IMR-90 (cell line): ENCODE results near the gene ITK. TPM values are rescaled to one million over a fixed set of nuclear protein-coding genes. Genes with fewer than 3 reads are reported as not detected.

Experiments
- ATAC-seq: fragments of 200-7000 bp; cut with Tn5 transposase; 2 replicates; pipeline ENCODE4 v1.9.1; 2020; ENCODE audit warnings: low read depth, mild to moderate bottlenecking, moderate library complexity
- BruUV-seq: library from RNA; stranded (reverse); fragments of 400-500 nt; replicated peaks from 2 replicates; lab custom pipeline; 2021; lab: Mats Ljungman, UMichigan
- CTCF ChIA-PET: fragments of 300-600 bp; formaldehyde crosslinking; extraction: SDS; loops from one replicate; lab custom pipeline; 2021; ENCODE audit warnings: antibody characterized with exemption; lab: Yijun Ruan, JAX
- POLR2A ChIA-PET: fragments of 300-600 bp; sonication (Branson Sonifier 250); formaldehyde crosslinking; loops from one replicate; lab custom pipeline; 2022; ENCODE audit warnings: antibody characterized with exemption; ENCODE audit not compliant: unreplicated experiment; lab: Charles Lee
- DNase-seq: peaks from one replicate; pipeline ENCODE4 v3.0.0; 2013
- H2AFZ ChIP-seq: replicated peaks from 2 replicates; pipeline ENCODE3; 2013; ENCODE audit warnings: low read length, mild to moderate bottlenecking; ENCODE audit not compliant: poor library complexity
- H2AK5ac ChIP-seq: 2 replicates; pipeline ENCODE4 v1.6.1; 2013; ENCODE audit warnings: low read depth, low read length, inconsistent platforms
- H2AK9ac ChIP-seq: replicated peaks from 2 replicates; pipeline ENCODE3; 2013; ENCODE audit warnings: mild to moderate bottlenecking, low read depth, low read length, moderate library complexity; ENCODE audit not compliant: poor library complexity
- H2BK120ac ChIP-seq: 2 replicates; pipeline ENCODE4 v1.6.1; 2013; ENCODE audit warnings: low read depth, low read length, inconsistent platforms
- H2BK15ac ChIP-seq: 3 replicates; pipeline ENCODE4 v1.6.1; 2013; ENCODE audit warnings: low read depth, low read length, inconsistent platforms
- H2BK20ac ChIP-seq: 2 replicates; pipeline ENCODE4 v1.6.1; 2013; ENCODE audit warnings: low read depth, mild to moderate bottlenecking, inconsistent platforms, low read length, moderate library complexity
- H2BK5ac ChIP-seq: 2 replicates; pipeline ENCODE4 v1.6.1; 2013; ENCODE audit warnings: mild to moderate bottlenecking, low read depth, low read length, inconsistent platforms; ENCODE audit not compliant: poor library complexity, severe bottlenecking
- H3K14ac ChIP-seq: replicated peaks from 2 replicates; pipeline ENCODE4 v1.6.1; 2013; ENCODE audit warnings: low read depth, low read length, inconsistent platforms
- H3K18ac ChIP-seq: 2 replicates; pipeline ENCODE4 v1.6.1; 2013; ENCODE audit warnings: low read depth, low read length, control low read depth
- H3K23ac ChIP-seq: 2 replicates; pipeline ENCODE4 v1.6.1; 2013; ENCODE audit warnings: low read depth, low read length, inconsistent platforms
- H3K27ac ChIP-seq: 2 replicates; pipeline ENCODE4 v1.5.1; 2013; ENCODE audit warnings: mild to moderate bottlenecking, control low read depth, low read length; ENCODE audit not compliant: insufficient read depth
- H3K27me3 ChIP-seq: 2 replicates; pipeline ENCODE4 v1.6.1; 2013; ENCODE audit warnings: low read length; ENCODE audit not compliant: control insufficient read depth, insufficient read depth
- H3K36me3 ChIP-seq: 2 replicates; pipeline ENCODE4 v1.6.1; 2013; ENCODE audit warnings: low read length, mixed read lengths; ENCODE audit not compliant: control insufficient read depth, insufficient read depth
- H3K4ac ChIP-seq: 2 replicates; pipeline ENCODE4 v1.6.1; 2013; ENCODE audit warnings: low read depth, low read length, inconsistent platforms
- H3K4me1 ChIP-seq: 2 replicates; pipeline ENCODE4 v1.6.1; 2013; ENCODE audit warnings: low read length, mixed read lengths; ENCODE audit not compliant: control insufficient read depth, insufficient read depth
- H3K4me2 ChIP-seq: 2 replicates; pipeline ENCODE4 v1.6.1; 2013; ENCODE audit warnings: low read depth, mild to moderate bottlenecking, control low read depth, low read length, moderate library complexity
- H3K4me3 ChIP-seq: 2 replicates; pipeline ENCODE4 v1.5.1; 2013; ENCODE audit warnings: low read depth, mild to moderate bottlenecking, control low read depth, low read length, moderate library complexity; ENCODE audit not compliant: insufficient read depth
- H3K56ac ChIP-seq: 2 replicates; pipeline ENCODE4 v1.6.1; 2013; ENCODE audit warnings: low read length, inconsistent platforms; ENCODE audit not compliant: insufficient read depth; ENCODE audit errors: extremely low read depth
- H3K79me1 ChIP-seq, 2 experiments: 2 replicates each; pipeline ENCODE4 v1.6.1; 2013; ENCODE audit warnings: low read length in 2 of 2, inconsistent platforms in 1 of 2, low read depth in 1 of 2
- H3K9ac ChIP-seq: 2 replicates; pipeline ENCODE4 v1.6.1; 2013; ENCODE audit warnings: low read depth, low read length, control low read depth
- H3K9me1 ChIP-seq: 2 replicates; pipeline ENCODE4 v1.6.1; 2013; ENCODE audit warnings: low read length, inconsistent platforms; ENCODE audit not compliant: insufficient read depth
- H3K9me3 ChIP-seq: 2 replicates; pipeline ENCODE4 v1.6.1; 2013; ENCODE audit warnings: low read length; ENCODE audit not compliant: control insufficient read depth, insufficient read depth
- H4K20me1 ChIP-seq: 2 replicates; pipeline ENCODE4 v1.6.1; 2013; ENCODE audit warnings: low read length, inconsistent platforms; ENCODE audit not compliant: insufficient read depth
- H4K5ac ChIP-seq: 2 replicates; pipeline ENCODE4 v1.6.1; 2013; ENCODE audit warnings: mild to moderate bottlenecking, low read depth, low read length, control low read depth
- H4K8ac ChIP-seq, 2 experiments: 2 replicates each; pipeline ENCODE4 v1.6.1; 2013; ENCODE audit warnings: low read depth in 2 of 2, low read length in 2 of 2, control low read depth in 1 of 2, inconsistent platforms in 1 of 2
- H4K91ac ChIP-seq: 2 replicates; pipeline ENCODE4 v1.6.1; 2013; ENCODE audit warnings: low read depth, low read length, inconsistent platforms; ENCODE audit not compliant: insufficient read depth
- BHLHE40 ChIP-seq: fragments of 150-350 bp; IDR thresholded peaks from 2 replicates; pipeline ENCODE4 v1.6.1; 2016; ENCODE audit warnings: mild to moderate bottlenecking, low read depth, low read length
- CEBPB ChIP-seq: IDR thresholded peaks from 2 replicates; pipeline ENCODE4 v1.6.1; 2012; ENCODE audit warnings: low read depth, low read length, improper control_type of control experiment
- CTCF ChIP-seq: conservative IDR thresholded peaks from 2 replicates; pipeline ENCODE4 v1.5.1; 2012; ENCODE audit warnings: mild to moderate bottlenecking, low read depth, low read length, improper control_type of control experiment
- ELK1 ChIP-seq: fragments of 150-350 bp; IDR thresholded peaks from 2 replicates; pipeline ENCODE4 v1.6.1; 2016; ENCODE audit warnings: low read depth, mild to moderate bottlenecking, low read length, moderate library complexity, borderline replicate concordance
- FOS ChIP-seq: fragments of 150-350 bp; IDR thresholded peaks from 2 replicates; pipeline ENCODE4 v1.6.1; 2016; ENCODE audit warnings: low read depth, low read length
- MAFK ChIP-seq: IDR thresholded peaks from 2 replicates; pipeline ENCODE4 v1.6.1; 2012; ENCODE audit warnings: low read depth, low read length, improper control_type of control experiment
- MAZ ChIP-seq: IDR thresholded peaks from 2 replicates; pipeline ENCODE4 v1.6.1; 2012; ENCODE audit warnings: low read depth, mild to moderate bottlenecking, low read length, improper control_type of control experiment, moderate library complexity, borderline replicate concordance
- MXI1 ChIP-seq: IDR thresholded peaks from 2 replicates; pipeline ENCODE4 v1.6.1; 2012; ENCODE audit warnings: low read depth, mild to moderate bottlenecking, low read length, moderate library complexity, borderline replicate concordance
- NFE2L2 ChIP-seq: fragments of 150-350 bp; IDR thresholded peaks from 2 replicates; pipeline ENCODE4 v1.6.1; 2016; ENCODE audit warnings: low read depth, mild to moderate bottlenecking, low read length
- POLR2A ChIP-seq: IDR thresholded peaks from 2 replicates; pipeline ENCODE4 v1.6.1; 2012; ENCODE audit warnings: mild to moderate bottlenecking, low read depth, low read length
- RAD21 ChIP-seq: IDR thresholded peaks from 2 replicates; pipeline ENCODE4 v1.6.1; 2012; ENCODE audit warnings: low read length, improper control_type of control experiment
- RCOR1 ChIP-seq: IDR thresholded peaks from 2 replicates; pipeline ENCODE4 v1.6.1; 2012; ENCODE audit warnings: mild to moderate bottlenecking, low read length, improper control_type of control experiment; ENCODE audit not compliant: insufficient replicate concordance
- RFX5 ChIP-seq: IDR thresholded peaks from 2 replicates; pipeline ENCODE4 v1.8.0; 2012; ENCODE audit warnings: low read depth, mild to moderate bottlenecking, low read length, moderate library complexity
- SMC3 ChIP-seq: fragments of 150-350 bp; IDR thresholded peaks from 2 replicates; pipeline ENCODE4 v1.6.1; 2016; ENCODE audit warnings: low read depth, mild to moderate bottlenecking, antibody characterized with exemption, low read length, moderate library complexity
- USF2 ChIP-seq: fragments of 150-350 bp; IDR thresholded peaks from 2 replicates; pipeline ENCODE4 v1.6.1; 2017; ENCODE audit warnings: mild to moderate bottlenecking, antibody characterized with exemption, low read length, low read depth
- dilution Hi-C: fragments of 300-500 bp; cut with HindIII; formaldehyde crosslinking; loops from one replicate; pipeline ENCODE4 v1.14.3; 2018; ENCODE audit warnings: low sequenced_read_pairs; ENCODE audit not compliant: unreplicated experiment
- in situ Hi-C: fragments of 300-500 bp; cut with MboI; formaldehyde crosslinking; loops from 3 replicates; pipeline ENCODE4 v1.14.3; 2019; ENCODE audit warnings: low sequenced_read_pairs, inconsistent platforms, mixed read lengths
- intact Hi-C: fragments of 100-400 bp; cut with micrococcal nuclease; formaldehyde crosslinking; loops from 2 replicates; pipeline ENCODE4 v1.10.0; 2022
- polyA plus RNA-seq, 3 experiments: library from polyadenylated mRNA; depleted of rRNA; stranded (reverse); fragments of >200 nt; gene quantifications; 2 replicates each; pipeline ENCODE4 v1.2.3, GENCODE V29; 2012; ENCODE audit warnings: low replicate concordance in 1 of 3
- total RNA-seq: library from RNA; depleted of rRNA; stranded (reverse); fragments of >200 nt; gene quantifications from 2 replicates; pipeline ENCODE4 v1.2.3, GENCODE V29; 2012

ITK gene
- total and polyA plus RNA-seq, 2 of the 4 experiments (the other 2 are of a cell fraction), result not detected

- Histone ChIP-seq H2AK9ac (no peak overlapping the region), H3K9ac (no peak overlapping the region), H3K9me3 (no peaks in the 10 kb centered on the region), H4K91ac (no peak overlapping the region), H3K4ac (no peak overlapping the region), H3K4me3 (no peak overlapping the region), H2BK5ac (no peak overlapping the region), H3K14ac (no peak overlapping the region), H2BK15ac (no peak overlapping the region), H3K9me1 (no peaks in the 10 kb centered on the region), H2AFZ (no peak overlapping the region), H3K36me3 (peaks cover 2% of the 10 kb centered on the region), H4K20me1 (no peaks in the 10 kb centered on the region), H3K27me3 (peaks cover 1% of the 10 kb centered on the region), H3K4me1 (no peaks in the 10 kb centered on the region), H4K5ac (no peak overlapping the region), H2BK20ac (no peak overlapping the region), H2AK5ac (no peak overlapping the region), H3K56ac (no peak overlapping the region), H3K79me1 (no peaks in the 10 kb centered on the region), H2BK120ac (no peak overlapping the region), H4K8ac (no peak overlapping the region), H3K23ac (no peak overlapping the region), H3K18ac (no peak overlapping the region), H3K27ac (no peak overlapping the region), H3K4me2 (no peak overlapping the region)
- no peak for ATAC-seq
- dilution Hi-C loops (no loop called here), in situ Hi-C loops (no loop called here), intact Hi-C loops (no loop called here)
- CTCF ChIA-PET, result no interaction called here
- POLR2A ChIA-PET, result no interaction called here
- no TSS peak for BruUV-seq
- no peak for DNase-seq
- no peak for TF ChIP-seq NFE2L2
- TF ChIP-seq POLR2A, result no peak
- TF ChIP-seq SMC3, result no peak
- TF ChIP-seq CTCF, result no peak
- no peak for TF ChIP-seq MXI1
- no peak for TF ChIP-seq MAZ
- TF ChIP-seq BHLHE40, result no peak
- TF ChIP-seq USF2, result no peak
- no peak for TF ChIP-seq MAFK
- no peak for TF ChIP-seq ELK1
- no peak for TF ChIP-seq CEBPB
- no peak for TF ChIP-seq FOS
- TF ChIP-seq RAD21, result no peak
- TF ChIP-seq RCOR1, result no peak
- no peak for TF ChIP-seq RFX5
Measured at GRCh38 chr5:157282150-157282549, 101.5 kb downstream of the ITK start.
